ENCODE measurements around the gene CPLX3.

DNA sequence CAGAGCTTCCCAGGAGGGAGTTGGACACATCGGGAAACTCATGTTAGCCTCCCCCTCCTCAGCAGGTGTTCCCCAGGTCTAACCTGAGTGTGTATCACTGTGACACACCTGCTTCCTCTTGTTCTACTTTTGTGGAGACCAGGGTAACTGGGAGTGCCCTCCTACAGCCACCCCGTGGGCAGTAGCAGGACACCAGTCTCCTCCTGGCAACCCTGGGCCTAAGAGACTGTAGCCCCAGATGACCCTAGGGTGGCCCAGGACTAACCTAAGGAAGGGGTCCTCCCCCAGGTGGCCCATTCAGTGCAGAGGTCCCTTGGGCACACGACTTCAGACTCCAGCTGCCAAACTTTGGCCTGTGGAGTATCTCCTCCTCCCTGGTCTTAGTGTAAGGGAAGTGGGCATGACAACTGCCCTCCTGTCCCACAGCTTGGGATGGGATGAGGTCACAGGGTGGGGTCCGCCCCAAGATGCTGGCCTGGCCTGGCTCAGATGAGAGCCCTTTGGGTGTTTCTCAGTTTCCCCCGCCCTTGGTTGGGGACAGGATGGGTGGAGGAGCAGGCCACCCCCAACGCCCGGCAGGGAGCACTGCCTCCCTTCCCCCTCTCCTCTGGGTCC is 39.8 kb upstream of the CPLX3 start:
- TF ChIP-seq JUN (IDR thresholded peaks at IDR 0.05; ENCODE audit: low read depth, low read length) (no peak), POLR2AphosphoS5 (IDR thresholded peaks at IDR 0.05; ENCODE audit: low read depth, low read length) (no peak), CREB1 (IDR thresholded peaks at IDR 0.05) (no peak), TAF1 (IDR thresholded peaks at IDR 0.05; ENCODE audit: low read depth, low read length) (no peak), KDM1A (IDR thresholded peaks at IDR 0.05; ENCODE audit: borderline replicate concordance, low read length) (no peak), POLR2A (IDR thresholded peaks at IDR 0.05; ENCODE audit: control extremely low read depth in 1 of 2, low read depth in 2 of 2, low read length in 2 of 2) (no peak)

All from H1 (cell line).